GM19099 (cell line): Measurements from ENCODE around the gene MT1F.

ENCODE experiments used
- POLR2A ChIP-seq: IDR thresholded peaks from 3 replicates; pipeline ENCODE4 v1.6.1; 2011; ENCODE audit warnings: low read depth; ENCODE audit not compliant: insufficient read length; ENCODE audit errors: extremely low read depth

MT1F gene

GRCh38 chr16:56634715-56635440 lies 22.9 kb upstream of the MT1F start:
- TF ChIP-seq POLR2A, result no peak

- TF ChIP-seq POLR2A, result no peak
These were observed 22.3 kb upstream of the MT1F start for GRCh38 chr16:56635441-56635967.

GRCh38 chr16:56636616-56637413 lies 20.9 kb upstream of the MT1F start:
- TF ChIP-seq POLR2A, result no peak

- no peak for TF ChIP-seq POLR2A
These were observed 19.7 kb upstream of the MT1F start, which contains the start of gene MT1A for GRCh38 chr16:56637814-56638750. MT1A (plus strand) TSS chr16:56638666; CDS start chr16:56638739, 73 bp downstream.

DNA sequence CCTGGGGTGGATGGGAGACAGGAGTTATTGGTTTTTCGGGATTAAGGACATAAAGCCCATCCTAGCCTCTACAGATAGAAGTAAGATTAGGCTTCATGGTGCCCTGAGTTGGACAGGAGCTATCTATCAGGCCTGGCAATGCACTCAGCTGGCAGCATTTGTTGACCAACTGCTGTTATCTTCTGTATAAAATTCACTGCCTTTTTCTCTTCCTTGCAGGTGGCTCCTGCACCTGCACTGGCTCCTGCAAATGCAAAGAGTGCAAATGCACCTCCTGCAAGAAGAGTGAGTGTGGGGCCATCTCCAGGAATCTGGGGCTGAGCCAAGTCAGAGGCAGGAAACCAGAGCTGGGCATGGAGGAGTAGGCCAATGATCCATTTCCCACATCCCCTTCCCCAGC lies 18.7 kb upstream of the MT1F start:
- no peak for TF ChIP-seq POLR2A

DNA sequence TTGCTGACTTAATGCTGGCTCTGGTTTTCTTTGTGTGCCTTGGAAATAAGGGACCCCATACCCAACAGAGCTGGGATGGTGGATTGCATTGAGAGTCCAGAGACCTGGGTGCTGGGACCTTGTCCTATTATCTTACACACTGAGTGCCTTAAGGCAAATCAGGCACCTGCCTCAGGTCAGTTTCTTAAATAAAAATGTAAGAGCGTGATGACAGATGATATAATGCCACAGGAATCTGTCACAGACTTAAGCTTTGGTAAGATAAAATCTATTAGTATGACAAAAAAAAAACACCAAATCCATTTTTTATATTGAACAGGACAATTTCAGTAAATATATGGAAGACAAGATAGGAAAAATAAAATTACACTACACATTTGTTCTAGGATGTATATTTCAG lies 17.7 kb upstream of the MT1F start:
- TF ChIP-seq POLR2A, result no peak

- no peak for TF ChIP-seq POLR2A
These were observed 16.6 kb upstream of the MT1F start for GRCh38 chr16:56641166-56641565.

DNA sequence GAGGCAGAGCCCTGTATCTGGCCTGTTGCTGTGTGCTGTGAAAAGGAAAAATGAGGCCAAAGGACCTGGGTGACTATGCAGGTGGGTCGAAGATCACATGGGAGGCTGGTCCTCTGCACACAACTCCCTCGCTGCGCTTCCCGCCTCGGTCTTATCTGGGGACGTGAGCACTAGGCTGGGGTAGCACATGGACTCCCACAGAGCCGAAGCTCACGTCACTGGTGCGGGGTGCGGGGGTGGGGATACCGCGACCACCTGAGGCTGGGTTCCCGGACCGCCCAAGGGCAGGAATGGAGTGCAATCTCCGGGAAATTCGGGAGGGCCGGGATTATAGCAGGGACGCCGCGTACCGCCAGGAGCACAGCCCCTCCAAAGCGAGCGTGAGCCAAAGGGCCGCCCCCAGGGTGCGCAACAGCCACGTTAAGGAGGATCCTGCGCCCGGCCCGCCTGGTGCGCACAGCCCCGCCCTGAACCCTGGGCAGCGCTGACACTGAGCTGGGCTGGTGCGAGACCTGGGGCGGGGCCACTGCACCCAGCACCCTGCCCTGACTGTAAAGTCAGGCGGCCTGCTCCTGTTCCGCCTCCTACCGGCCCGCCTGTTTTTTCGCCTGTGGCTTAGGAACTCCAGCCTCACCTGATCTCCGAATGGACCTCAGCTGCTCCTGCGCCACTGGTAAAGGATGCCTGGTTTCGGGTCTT lies 14.5 kb upstream of the MT1F start:
- no peak for TF ChIP-seq POLR2A

DNA sequence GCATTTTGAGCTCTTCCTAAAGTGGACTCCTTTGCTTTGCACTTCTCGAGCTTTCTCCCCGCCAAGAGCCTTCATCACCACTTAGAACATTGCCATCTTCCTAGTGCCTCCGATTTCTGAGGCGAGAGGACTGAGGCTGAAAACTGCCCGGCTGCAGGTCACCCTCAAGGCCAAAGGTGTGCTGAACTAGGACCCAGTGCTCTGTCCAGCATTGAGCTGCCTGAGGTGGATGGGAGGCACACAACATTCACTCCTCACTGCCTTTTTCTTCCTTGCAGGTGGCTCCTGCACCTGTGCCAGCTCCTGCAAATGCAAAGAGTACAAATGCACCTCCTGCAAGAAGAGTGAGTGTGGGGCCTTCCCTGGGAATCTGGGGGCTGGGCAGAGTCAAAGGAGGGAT lies 13.9 kb upstream of the MT1F start:
- no peak for TF ChIP-seq POLR2A

DNA sequence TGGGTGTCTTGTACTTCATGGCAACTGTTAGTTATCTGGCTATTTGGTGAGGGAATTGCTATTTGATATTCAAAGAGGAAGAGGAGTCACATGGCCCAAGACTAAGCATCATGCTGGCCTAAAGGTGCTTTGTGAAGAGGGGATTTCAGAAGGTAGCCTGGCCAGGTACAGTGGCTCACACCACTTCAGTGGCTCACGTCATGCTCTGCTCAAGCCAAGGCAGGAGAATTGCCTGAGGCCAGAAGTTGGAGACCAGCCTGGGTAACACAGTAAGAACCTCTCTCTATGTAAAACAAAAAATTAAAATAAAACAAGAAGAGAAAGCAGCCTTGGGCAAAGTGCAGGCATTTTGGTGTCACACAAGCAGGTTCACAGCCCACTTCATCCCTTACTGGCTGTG lies 12.4 kb upstream of the MT1F start:
- no peak for TF ChIP-seq POLR2A

DNA sequence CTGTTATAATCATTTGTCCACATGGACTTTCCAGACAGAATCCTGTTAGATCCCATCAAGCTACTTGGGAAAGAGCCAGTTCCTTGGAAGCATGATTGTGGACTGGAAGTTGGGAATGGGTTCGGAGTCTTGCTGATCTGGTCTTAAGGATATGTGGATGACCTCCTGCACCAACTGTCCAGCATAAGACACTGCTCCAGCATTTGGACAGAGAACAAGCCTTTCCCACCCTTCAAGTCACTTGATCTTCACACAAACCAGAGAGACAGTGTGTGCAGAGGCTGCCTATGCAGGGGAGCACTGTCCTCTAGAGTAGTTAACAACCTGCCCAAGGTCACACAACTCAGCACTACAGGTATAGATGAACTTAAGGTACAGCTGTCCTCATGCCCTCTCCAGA lies 11.9 kb upstream of the MT1F start:
- TF ChIP-seq POLR2A, result no peak

- no peak for TF ChIP-seq POLR2A
These were observed 9.9 kb upstream of the MT1F start for GRCh38 chr16:56647641-56648431.

DNA sequence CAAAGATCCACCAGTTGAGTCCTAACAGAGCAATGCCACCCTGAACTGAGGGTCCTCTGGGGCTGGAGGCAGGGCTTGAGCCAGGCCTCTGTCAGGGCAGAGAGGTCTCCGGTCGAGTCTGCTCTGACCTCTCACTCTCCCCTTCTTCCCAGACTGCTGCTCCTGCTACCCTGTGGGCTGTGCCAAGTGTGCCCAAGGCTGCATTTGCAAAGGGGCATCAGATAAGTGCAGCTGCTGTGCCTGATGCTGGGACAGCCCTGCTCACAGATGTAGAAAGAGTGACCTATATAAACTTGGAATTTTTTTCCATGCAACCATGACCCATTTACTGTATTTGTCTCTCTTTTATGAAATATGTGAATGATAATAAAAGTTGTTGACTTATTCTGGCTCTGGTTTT lies 8.5 kb upstream of the MT1F start:
- no peak for TF ChIP-seq POLR2A
